H1 (cell line): ENCODE data around the gene LCNL1. TPM values are rescaled to one million over a fixed set of nuclear protein-coding genes. Genes with fewer than 3 reads are reported as not detected.

Source experiments
- CTCF ChIA-PET: fragments of 300-600 bp; sonication (Branson Sonifier 250); formaldehyde crosslinking; loops from one replicate; lab custom pipeline; 2021; ENCODE audit not compliant: partially characterized antibody; lab: Charles Lee
- POLR2A ChIA-PET: fragments of 300-600 bp; sonication (Branson Sonifier 250); formaldehyde crosslinking; loops from one replicate; lab custom pipeline; 2021; ENCODE audit warnings: inconsistent platforms; ENCODE audit not compliant: partially characterized antibody; lab: Charles Lee
- DNase-seq, 2 experiments: peaks; one replicate each; pipeline versions ENCODE4 v3.0.0 to v3.0.0-alpha.2; 2010 to 2022; ENCODE audit warnings: low spot score in 2 of 2, low read depth in 1 of 2, mixed read lengths in 1 of 2
- FAIRE-seq: peaks from 2 replicates; lab custom pipeline; 2011; peaks lifted over from hg19 to GRCh38; lab: Jason Lieb, UNC
- H2AFZ ChIP-seq: 2 replicates; pipeline ENCODE4 v1.8.1; 2012; ENCODE audit warnings: low read length, inconsistent platforms
- H2AK5ac ChIP-seq: 2 replicates; pipeline ENCODE4 v1.6.1; 2013; ENCODE audit warnings: low read depth, low read length
- H2BK120ac ChIP-seq: replicated peaks from 2 replicates; pipeline ENCODE3; 2013; ENCODE audit warnings: low read depth, low read length, inconsistent platforms
- H2BK12ac ChIP-seq: 2 replicates; pipeline ENCODE4 v1.6.1; 2013; ENCODE audit warnings: low read depth, low read length
- H2BK15ac ChIP-seq: 2 replicates; pipeline ENCODE4 v1.6.1; 2013; ENCODE audit warnings: low read length
- H2BK20ac ChIP-seq: 2 replicates; pipeline ENCODE4 v1.6.1; 2013; ENCODE audit warnings: low read length
- H2BK5ac ChIP-seq: 2 replicates; pipeline ENCODE4 v1.6.1; 2013; ENCODE audit warnings: low read depth, low read length
- H3K14ac ChIP-seq: 2 replicates; pipeline ENCODE4 v1.6.1; 2013; ENCODE audit warnings: inconsistent platforms; ENCODE audit not compliant: insufficient read length
- H3K18ac ChIP-seq: 2 replicates; pipeline ENCODE4 v1.6.1; 2013; ENCODE audit warnings: low read length; ENCODE audit errors: extremely low read depth
- H3K23ac ChIP-seq: 2 replicates; pipeline ENCODE4 v1.6.1; 2013; ENCODE audit warnings: inconsistent platforms; ENCODE audit not compliant: insufficient read length
- H3K23me2 ChIP-seq: 2 replicates; pipeline ENCODE4 v1.6.1; 2013; ENCODE audit warnings: low read depth, low read length
- H3K27ac ChIP-seq: 2 replicates; pipeline ENCODE4 v1.6.1; 2011; ENCODE audit warnings: low read depth, low read length, inconsistent platforms
- H3K27me3 ChIP-seq, 4 experiments: replicated peaks in 1 of 4; 1 replicate in 1 of 4; 2 replicates in 3 of 4; pipeline versions ENCODE4 v1.6.1 to v1.8.1; 2011 to 2013; ENCODE audit warnings: low read length in 3 of 4, mild to moderate bottlenecking in 3 of 4, inconsistent platforms in 2 of 4, mixed read lengths in 2 of 4, moderate library complexity in 1 of 4; ENCODE audit not compliant: control insufficient read depth in 3 of 4, insufficient read depth in 3 of 4; ENCODE audit errors: extremely low read depth in 1 of 4
- H3K36me3 ChIP-seq, 4 experiments: 2 replicates each; pipeline versions ENCODE4 v1.6.1 to v1.8.1; 2011 to 2013; ENCODE audit warnings: mild to moderate bottlenecking in 4 of 4, low read length in 3 of 4, moderate library complexity in 2 of 4, control low read depth in 1 of 4, inconsistent platforms in 1 of 4; ENCODE audit not compliant: insufficient read depth in 4 of 4, control insufficient read depth in 2 of 4
- H3K4ac ChIP-seq: replicated peaks from 2 replicates; pipeline ENCODE3; 2013; ENCODE audit warnings: low read length, low read depth, mixed read lengths, inconsistent platforms; ENCODE audit not compliant: insufficient read length
- H3K4me1 ChIP-seq, 4 experiments: replicated peaks in 1 of 4; 1 replicate in 1 of 4; 2 replicates in 3 of 4; pipeline versions ENCODE4 v1.6.1 to v1.8.1; 2011 to 2013; ENCODE audit warnings: low read length in 3 of 4, inconsistent platforms in 2 of 4, mixed read lengths in 1 of 4; ENCODE audit not compliant: insufficient read depth in 4 of 4, control insufficient read depth in 3 of 4
- H3K4me2 ChIP-seq, 2 experiments: 2 replicates each; pipeline versions ENCODE4 v1.6.1 to v1.8.1; 2011 to 2013; ENCODE audit warnings: low read depth in 2 of 2, low read length in 2 of 2, control low read depth in 1 of 2, inconsistent platforms in 1 of 2, mild to moderate bottlenecking in 1 of 2; ENCODE audit not compliant: insufficient read depth in 1 of 2
- H3K4me3 ChIP-seq, 4 experiments: fragments of 200-600, 300-600 bp in 1 of 4; sonication (generic), shearing (Covaris generic), sonication (Bioruptor Twin) in 1 of 4; 2 replicates each; pipeline versions ENCODE4 v1.5.1 to v1.8.1; 2011 to 2016; ENCODE audit warnings: low read length in 4 of 4, low read depth in 3 of 4, control low read depth in 2 of 4, inconsistent platforms in 2 of 4, mild to moderate bottlenecking in 2 of 4, mixed read lengths in 1 of 4, moderate library complexity in 1 of 4; ENCODE audit not compliant: insufficient read depth in 2 of 4; ENCODE audit errors: extremely low read depth in 1 of 4
- H3K56ac ChIP-seq: replicated peaks from 2 replicates; pipeline ENCODE3; 2013; ENCODE audit warnings: low read depth, mild to moderate bottlenecking, mixed read lengths, low read length, inconsistent platforms; ENCODE audit not compliant: insufficient read length
- H3K79me1 ChIP-seq: 2 replicates; pipeline ENCODE4 v1.6.1; 2013; ENCODE audit warnings: low read depth, low read length, control low read depth
- H3K79me2 ChIP-seq, 2 experiments: 2 replicates each; pipeline versions ENCODE4 v1.6.1 to v1.8.1; 2012 to 2013; ENCODE audit warnings: low read length in 2 of 2, mild to moderate bottlenecking in 2 of 2, inconsistent platforms in 1 of 2; ENCODE audit not compliant: insufficient read depth in 2 of 2, control insufficient read depth in 1 of 2
- H3K9ac ChIP-seq, 4 experiments: replicated peaks in 1 of 4; 1 replicate in 1 of 4; 2 replicates in 3 of 4; pipeline versions ENCODE4 v1.6.1 to v1.8.1; 2011 to 2013; ENCODE audit warnings: low read depth in 3 of 4, low read length in 3 of 4, control low read depth in 2 of 4, mild to moderate bottlenecking in 2 of 4, moderate library complexity in 2 of 4, inconsistent platforms in 1 of 4; ENCODE audit errors: extremely low read depth in 1 of 4
- H3K9me3 ChIP-seq, 2 experiments: 2 replicates each; pipeline versions ENCODE4 v1.6.1 to v1.8.1; 2012 to 2013; ENCODE audit warnings: mild to moderate bottlenecking in 2 of 2, moderate library complexity in 2 of 2, control low read depth in 1 of 2, inconsistent platforms in 1 of 2, low read depth in 1 of 2, low read length in 1 of 2, mixed read lengths in 1 of 2; ENCODE audit not compliant: insufficient read depth in 2 of 2
- H4K20me1 ChIP-seq, 2 experiments: replicated peaks in 1 of 2; 2 replicates each; pipeline versions ENCODE3 to v1.8.1; 2011 to 2013; ENCODE audit warnings: inconsistent platforms in 2 of 2, low read length in 2 of 2, mild to moderate bottlenecking in 1 of 2; ENCODE audit not compliant: insufficient read depth in 2 of 2, control insufficient read depth in 1 of 2
- H4K5ac ChIP-seq: 2 replicates; pipeline ENCODE4 v1.6.1; 2013; ENCODE audit warnings: low read length, low read depth, mixed read lengths, inconsistent platforms; ENCODE audit not compliant: insufficient read length
- H4K8ac ChIP-seq: 2 replicates; pipeline ENCODE4 v1.8.0; 2013; ENCODE audit warnings: mild to moderate bottlenecking, moderate library complexity, low read length, inconsistent platforms; ENCODE audit not compliant: insufficient read depth; ENCODE audit errors: extremely low read depth
- H4K91ac ChIP-seq: replicated peaks from 2 replicates; pipeline ENCODE3; 2013; ENCODE audit warnings: low read length, mixed read lengths, inconsistent platforms; ENCODE audit not compliant: insufficient read length
- CREB1 ChIP-seq: IDR thresholded peaks from 2 replicates; pipeline ENCODE4 v1.6.1; 2012; ENCODE audit warnings: inconsistent platforms
- CTCF ChIP-seq, 3 experiments: IDR thresholded peaks; 1 replicate in 2 of 3; 2 replicates in 1 of 3; pipeline versions ENCODE4 v1.5.1 to v1.6.1; 2011; ENCODE audit warnings: low read length in 3 of 3, mild to moderate bottlenecking in 3 of 3, inconsistent platforms in 2 of 3, low read depth in 1 of 3, moderate library complexity in 1 of 3; ENCODE audit not compliant: insufficient read depth in 1 of 3; ENCODE audit errors: control extremely low read depth in 1 of 3
- E2F6 ChIP-seq: IDR thresholded peaks from 2 replicates; pipeline ENCODE4 v1.6.1; 2012; ENCODE audit warnings: inconsistent platforms
- EZH2 ChIP-seq: fragments of 200-600 bp; sonication (generic); IDR thresholded peaks from 2 replicates; pipeline ENCODE4 v1.7.1; 2012; ENCODE audit warnings: low read depth, mild to moderate bottlenecking, moderate library complexity, low read length, inconsistent platforms; ENCODE audit not compliant: severe bottlenecking
- MAFK ChIP-seq: IDR thresholded peaks from 2 replicates; pipeline ENCODE4 v1.6.1; 2012; ENCODE audit warnings: low read depth, mild to moderate bottlenecking, improper control_type of control experiment, low read length
- MAX ChIP-seq: IDR thresholded peaks from 2 replicates; pipeline ENCODE4 v1.6.1; 2012; ENCODE audit warnings: inconsistent platforms
- TBP ChIP-seq: IDR thresholded peaks from 2 replicates; pipeline ENCODE4 v1.6.1; 2011; ENCODE audit warnings: low read depth, low read length, improper control_type of control experiment
- WGBS, 2 experiments: shearing (Covaris generic) in 1 of 2; methylation state at CpG; one replicate each; pipeline versions ENCODE4 v1.1.6 to v1.1.7; 2013 to 2015; ENCODE audit warnings: low lambda C conversion rate in 2 of 2, mixed read lengths in 2 of 2, inconsistent platforms in 1 of 2, low coverage in 1 of 2, missing lambda C conversion rate in 1 of 2; ENCODE audit not compliant: insufficient replicate concordance in 2 of 2, insufficient coverage in 1 of 2, insufficient read length in 1 of 2; ENCODE audit errors: extremely low coverage in 1 of 2, missing lambda C conversion rate in 1 of 2; 5-methylcytosine and 5-hydroxymethylcytosine counted together
- polyA plus RNA-seq, 7 experiments: library from polyadenylated mRNA; depleted of rRNA in 3 of 7; stranded (reverse) in 5 of 7; unstranded in 2 of 7; fragments of >200 nt in 5 of 7; fragments of 200-250 nt in 2 of 7; gene quantifications; 1 replicate in 5 of 7; 2 replicates in 1 of 7; 4 replicates in 1 of 7; pipeline versions ENCODE4 v1.2.1 to v1.2.3, GENCODE V29; 2011 to 2013; ENCODE audit warnings: missing spikeins in 2 of 7, mixed read lengths in 2 of 7
- total RNA-seq: library from RNA; stranded (reverse); fragmentation: NEBNext Ultra II Directional; extraction: Animal tissue kit (Norgen Biotek cat#: 25700); gene quantifications from 2 replicates; pipeline ENCODE4 v1.2.1, GENCODE V29; 2021

LCNL1 gene
- total and polyA plus RNA-seq, 2 of the 8 experiments (the other 6 are each of a cell fraction or from before 2014, with no cell fraction given), result 0.11 TPM; not detected in 1

GRCh38 chr9:137021979-137022661, 39.3 kb downstream of the LCNL1 start:
- Histone ChIP-seq H3K4me3 (no peak overlapping the region), H2BK120ac (no peak overlapping the region), H4K5ac (no peak overlapping the region), H2AFZ (no peak overlapping the region), H4K20me1 (peaks cover 0 to 8% of the 10 kb centered on the region in 2 experiments), H3K14ac (no peak overlapping the region), H2BK5ac (peak overlapping the region; percentile 61; the same call in 1 of the 2 replicates), H3K23ac (no peak overlapping the region), H2AK5ac (no peak overlapping the region), H3K9me3 (peaks cover 0 to 2% of the 10 kb centered on the region in 2 experiments; a peak in 1 of 4 replicates), H3K27ac (no peak overlapping the region), H3K23me2 (no peaks in the 10 kb centered on the region), H3K4me1 (peaks cover 0 to 9% (median 4%) of the 10 kb centered on the region in 4 experiments; a peak in 4 of 7 replicates), H2BK12ac (0 out of 2 replicates have a peak overlapping the region, but pooled peaks have one; percentile 60), H3K79me1 (no peaks in the 10 kb centered on the region), H2BK15ac (peak overlapping the region; percentile 61; the same call in 1 of the 2 replicates), H3K36me3 (peaks cover 0 to 2% (median 0%) of the 10 kb centered on the region in 4 experiments; a peak in 1 of 8 replicates), H3K27me3 (peaks cover 0 to 9% (median 5%) of the 10 kb centered on the region in 4 experiments; a peak in 5 of 7 replicates), H3K79me2 (no peaks in the 10 kb centered on the region), H3K56ac (no peak overlapping the region), H2BK20ac (no peak overlapping the region), H3K4me2 (no peak overlapping the region), H3K9ac (no peak overlapping the region), H4K91ac (no peak overlapping the region), H3K18ac (peak overlapping the region; percentile 48; the same call in 1 of the 2 replicates), H3K4ac (no peak overlapping the region), H4K8ac (no peak overlapping the region; the same call in 1 of the 2 replicates)
- POLR2A ChIA-PET, result interaction anchor here (0.9 to 1.1 kb wide), 2 partner anchors 29 to 222 kb away, joined by 4 read pairs; no protein-coding TSS in a partner anchor
- CTCF ChIA-PET, result interaction anchor here (0.7 to 7.2 kb wide), 15 partner anchors 8 to 234 kb away, joined by 3 to 54 read pairs (median 4); partner anchors contain the start of genes ABCA2, FUT7, LCNL1 and PAXX
- FAIRE-seq (no peak), DNase-seq (peak; percentile 90 to 95)
- WGBS, 2 experiments, result 57% methylated on average over 19 of the region's 30 CpGs; no CpG with 5 or more reads in 1 of the 2 experiments
- TF ChIP-seq E2F6 (no peak), MAFK (peak; percentile 9; the same call in 1 of the 2 replicates), CREB1 (peak; percentile 71; the same call in 1 of the 2 replicates), EZH2 (no peak), MAX (peak; percentile 54; the same call in 1 of the 2 replicates), CTCF (IDR thresholded peaks at IDR 0.05; ENCODE audit: control extremely low read depth in 1 of 3, insufficient read depth in 1 of 3, low read depth in 1 of 3, low read length in 3 of 3) (no peak), TBP (peak; percentile 54)
